ENCODE measurements around the gene EDN2.

DNA sequence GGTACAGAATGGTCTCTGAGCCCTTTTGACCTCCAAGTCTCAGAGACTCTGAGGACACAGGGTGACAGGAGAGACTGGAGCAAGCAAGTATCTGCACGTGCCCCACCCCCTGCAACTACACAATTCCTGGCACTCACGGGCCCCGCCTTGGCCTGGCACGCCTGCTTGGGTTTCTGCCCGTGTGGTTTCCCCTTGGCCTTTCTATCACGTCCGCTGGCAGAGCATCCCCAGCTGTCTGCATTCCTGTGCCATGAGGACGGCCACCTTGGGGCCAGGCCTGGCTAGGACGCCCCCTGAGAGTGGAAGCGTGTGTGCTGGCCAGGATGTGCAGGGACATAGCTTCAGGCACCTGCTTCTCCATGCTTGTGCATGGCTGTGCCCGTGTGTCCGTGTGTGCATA lies 14.3 kb upstream of the EDN2 start:
- TF ChIP-seq, protein P1, sequence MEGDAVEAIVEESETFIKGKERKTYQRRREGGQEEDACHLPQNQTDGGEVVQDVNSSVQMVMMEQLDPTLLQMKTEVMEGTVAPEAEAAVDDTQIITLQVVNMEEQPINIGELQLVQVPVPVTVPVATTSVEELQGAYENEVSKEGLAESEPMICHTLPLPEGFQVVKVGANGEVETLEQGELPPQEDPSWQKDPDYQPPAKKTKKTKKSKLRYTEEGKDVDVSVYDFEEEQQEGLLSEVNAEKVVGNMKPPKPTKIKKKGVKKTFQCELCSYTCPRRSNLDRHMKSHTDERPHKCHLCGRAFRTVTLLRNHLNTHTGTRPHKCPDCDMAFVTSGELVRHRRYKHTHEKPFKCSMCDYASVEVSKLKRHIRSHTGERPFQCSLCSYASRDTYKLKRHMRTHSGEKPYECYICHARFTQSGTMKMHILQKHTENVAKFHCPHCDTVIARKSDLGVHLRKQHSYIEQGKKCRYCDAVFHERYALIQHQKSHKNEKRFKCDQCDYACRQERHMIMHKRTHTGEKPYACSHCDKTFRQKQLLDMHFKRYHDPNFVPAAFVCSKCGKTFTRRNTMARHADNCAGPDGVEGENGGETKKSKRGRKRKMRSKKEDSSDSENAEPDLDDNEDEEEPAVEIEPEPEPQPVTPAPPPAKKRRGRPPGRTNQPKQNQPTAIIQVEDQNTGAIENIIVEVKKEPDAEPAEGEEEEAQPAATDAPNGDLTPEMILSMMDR (IDR thresholded peaks at IDR 0.05; ENCODE audit: low read depth, low read length, poor library complexity, severe bottlenecking): no peak
- TF ChIP-seq EZH2phosphoT487 (IDR thresholded peaks at IDR 0.05; ENCODE audit: borderline replicate concordance, low read length): no peak

All from DOHH2 (cell line).